Measurements from ENCODE around the gene RALGPS1.

GRCh38 chr9:126882746-126883145 is 31.8 kb upstream of the RALGPS1 start:
- TF ChIP-seq CTCF (IDR thresholded peaks at IDR 0.05) (no peak), POLR2A (IDR thresholded peaks at IDR 0.05) (no peak)

Measured in vagina (tissue), 2 donors.